GM10248 (cell line): ENCODE measurements around the gene RAB39A.
"Not testable (repeated sequence)": the region's sequence is repeated elsewhere in the genome, so short reads cannot be mapped to it uniquely, and the experiment has no call there.

Experiments
- CTCF ChIA-PET: fragments of 300-600 bp; sonication (Branson Sonifier 250); formaldehyde crosslinking; extraction: SDS; loops from one replicate; lab custom pipeline; 2021; ENCODE audit warnings: antibody characterized with exemption; lab: Yijun Ruan, JAX
- POLR2A ChIA-PET: fragments of 350-650 bp; sonication (Branson Sonifier 250); formaldehyde crosslinking; extraction: SDS; loops from one replicate; lab custom pipeline; 2020; ENCODE audit warnings: antibody characterized with exemption; lab: Yijun Ruan, JAX
- DNase-seq: peaks from one replicate; pipeline ENCODE4 v3.0.0; 2012; ENCODE audit errors: extremely low spot score
- CTCF ChIP-seq: IDR thresholded peaks from 2 replicates; pipeline ENCODE4 v1.5.1; 2012; ENCODE audit warnings: mild to moderate bottlenecking, low read depth; ENCODE audit errors: extremely low read depth, missing control alignments, control extremely low read depth

Gene RAB39A

DNA sequence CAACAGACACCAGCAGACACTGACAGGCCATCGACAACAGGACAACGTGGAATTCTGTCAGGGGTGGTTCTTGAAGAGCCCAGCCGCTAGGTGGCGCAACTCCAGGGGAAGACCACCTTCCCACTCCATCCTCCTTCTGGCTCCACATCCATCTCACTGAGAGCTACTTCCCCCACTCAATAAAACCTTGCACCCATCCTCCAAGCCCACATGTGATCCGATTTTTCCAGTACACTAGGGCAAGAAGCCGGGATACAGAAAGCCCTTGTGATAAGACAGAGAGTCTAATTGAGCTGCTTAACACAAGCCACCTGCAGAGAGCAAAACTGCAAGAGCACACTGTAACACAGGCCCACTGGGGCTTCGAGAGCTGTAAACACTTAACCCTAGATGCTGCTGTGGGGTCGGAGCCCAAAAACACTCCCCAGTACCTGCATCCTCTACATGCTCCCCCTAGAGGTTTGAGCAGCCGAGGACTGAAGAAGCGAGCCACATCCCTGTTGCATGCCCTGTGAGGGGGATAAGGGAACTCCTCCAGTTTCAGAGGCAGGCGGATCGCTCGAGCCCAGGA lies 11.5 kb upstream of the RAB39A start:
- DNase-seq, result peak; percentile 44
- POLR2A ChIA-PET, result no interaction called here
- TF ChIP-seq CTCF, result peak; percentile 78
- CTCF ChIA-PET, result interaction anchor here (0.6 to 3.9 kb wide), 38 partner anchors 9 to 743 kb away, joined by 3 to 28 read pairs (median 4); partner anchors contain the start of genes CUL5 and RAB39A

DNA sequence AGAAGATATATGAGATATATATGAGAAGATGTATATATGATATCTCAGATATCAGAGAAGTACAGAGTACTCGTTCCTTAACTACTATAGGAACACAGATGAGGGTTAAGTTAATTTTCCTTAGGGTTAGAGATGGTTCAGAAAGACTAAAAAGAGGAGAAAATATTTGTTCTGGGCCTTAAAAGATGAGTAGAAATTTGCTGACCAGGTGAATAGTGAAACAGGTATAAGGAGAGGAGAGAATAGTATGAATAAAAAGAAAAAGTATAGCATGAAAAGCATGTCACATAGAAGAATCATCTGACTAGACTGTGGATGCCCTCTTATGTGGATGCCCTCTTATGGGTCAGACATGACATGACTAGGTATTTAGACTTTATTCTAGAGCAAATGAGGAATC lies 6.3 kb upstream of the RAB39A start:
- TF ChIP-seq CTCF, result no peak

GRCh38 chr11:107923519-107923918 lies 4.7 kb upstream of the RAB39A start:
- ChIA-PET CTCF (interaction anchor here (0.7 to 1.2 kb wide), 2 partner anchors 25 to 183 kb away, joined by 3 to 4 read pairs; no protein-coding TSS in a partner anchor), POLR2A (interaction anchor here (0.6 kb wide), 1 partner anchor 54 kb away, joined by 10 read pairs; no protein-coding TSS in a partner anchor)
- DNase-seq, result not testable (repeated sequence)

More for the DNA sequence above, 6.3 kb upstream of the RAB39A start:
- POLR2A ChIA-PET, result no interaction called here
- CTCF ChIA-PET, result no interaction called here
- no peak for DNase-seq

GRCh38 chr11:107924306-107924705 lies 3.9 kb upstream of the RAB39A start:
- TF ChIP-seq CTCF, result no peak
- POLR2A ChIA-PET, result interaction anchor here (0.6 kb wide), 1 partner anchor 54 kb away, joined by 10 read pairs; no protein-coding TSS in a partner anchor
- DNase-seq, result no peak
- CTCF ChIA-PET, result interaction anchor here (0.8 to 1.3 kb wide), 3 partner anchors 12 to 254 kb away, joined by 3 to 4 read pairs (median 4); no protein-coding TSS in a partner anchor

GRCh38 chr11:107927559-107927958 lies 689 bp upstream of the RAB39A start:
- no peak for DNase-seq
- no peak for TF ChIP-seq CTCF
- ChIA-PET POLR2A (no interaction called here), CTCF (interaction anchor here (1.8 kb wide), 1 partner anchor 10 kb away, joined by 9 read pairs; no protein-coding TSS in a partner anchor)

DNA sequence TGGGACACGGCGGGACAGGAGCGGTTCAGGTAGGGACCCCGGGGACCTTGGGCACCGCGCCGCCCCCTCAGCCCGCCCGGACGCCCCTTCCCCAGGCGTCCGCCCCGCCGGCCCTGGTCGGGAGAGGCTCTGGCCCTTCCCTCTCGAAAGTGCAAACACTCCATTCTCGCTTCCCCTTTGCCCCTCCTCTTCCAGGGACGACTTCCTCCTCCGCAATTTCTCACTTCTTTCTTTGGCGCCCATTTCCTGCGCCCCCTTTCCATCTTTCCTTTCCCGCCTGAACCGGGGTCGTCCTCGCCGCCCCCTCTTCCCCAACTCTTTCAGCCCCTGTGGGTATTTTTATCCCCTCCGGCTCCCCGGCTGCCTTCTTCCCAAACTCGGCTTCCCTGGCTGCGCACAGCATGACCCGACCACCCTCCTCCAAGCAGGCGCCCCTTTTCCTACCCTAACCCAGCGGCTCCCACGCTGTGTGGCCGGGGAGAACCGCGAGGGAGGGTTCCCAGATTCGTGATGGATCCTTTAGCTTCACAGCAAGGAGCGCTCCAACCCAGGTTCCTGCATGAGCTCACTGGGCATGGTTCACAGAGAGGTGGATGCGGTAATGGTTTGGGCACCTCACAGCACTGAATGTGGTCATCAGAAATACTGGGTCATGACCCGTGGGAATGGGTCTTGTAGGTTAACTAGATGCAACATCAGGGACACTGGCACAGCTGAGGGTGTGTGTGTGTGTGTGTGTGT lies 689 bp downstream of the RAB39A start:
- CTCF ChIA-PET, result interaction anchor here (1.1 to 3.1 kb wide), 2 partner anchors 11 to 769 kb away, joined by 3 to 24 read pairs; no protein-coding TSS in a partner anchor
- peak; percentile 28 for DNase-seq
- TF ChIP-seq CTCF, result no peak
- POLR2A ChIA-PET, result interaction anchor here (0.7 kb wide), 1 partner anchor 105 kb away, joined by 3 read pairs; no protein-coding TSS in a partner anchor

DNA sequence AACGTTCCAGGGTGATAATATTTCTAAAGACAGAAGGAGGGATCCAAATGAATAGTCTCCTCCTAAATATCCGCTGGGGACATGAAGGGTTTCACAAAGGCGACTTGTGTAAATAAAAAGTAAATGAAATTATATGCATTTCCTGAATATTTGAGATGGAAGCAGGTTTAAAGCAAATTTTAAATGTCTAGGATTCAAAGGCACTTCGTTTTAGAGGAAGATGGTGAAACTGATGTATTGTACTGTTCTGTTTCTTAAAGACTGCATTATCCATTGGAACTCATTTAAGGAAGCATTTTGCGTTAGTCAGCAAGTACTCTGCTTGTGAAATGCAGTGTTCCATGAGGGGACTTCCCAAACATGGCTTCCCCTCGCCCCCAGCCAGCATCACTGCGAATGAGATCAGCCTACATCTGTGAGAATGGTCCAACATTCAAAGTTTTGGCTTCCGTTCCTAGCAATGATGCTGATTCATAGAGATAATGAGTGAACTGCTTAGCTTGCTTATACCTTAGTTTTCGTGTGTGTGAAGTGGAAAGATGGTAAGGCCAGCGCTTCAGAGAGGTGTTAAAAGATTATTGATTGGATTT lies 1.5 kb downstream of the RAB39A start:
- no peak for TF ChIP-seq CTCF
- ChIA-PET POLR2A (no interaction called here), CTCF (interaction anchor here (1.1 to 3.1 kb wide), 3 partner anchors 12 to 769 kb away, joined by 3 to 24 read pairs (median 4); no protein-coding TSS in a partner anchor)
- peak; percentile 53 for DNase-seq
